HK-2 (cell line): ENCODE measurements around the gene POMP.
"Not testable (repeated sequence)": the region's sequence is repeated elsewhere in the genome, so short reads cannot be mapped to it uniquely, and the experiment has no call there.

Source experiments
- DNase-seq: peaks from one replicate; pipeline ENCODE4 v3.0.0-alpha.2; 2018; ENCODE audit not compliant: unreplicated experiment

Gene POMP

GRCh38 chr13:28637714-28638355 lies 21.1 kb upstream of the POMP start:
- no peak for DNase-seq

- no peak for DNase-seq
Measured at GRCh38 chr13:28638756-28639155, 20.2 kb upstream of the POMP start.

- no peak for DNase-seq
Measured at GRCh38 chr13:28640861-28641599, 17.9 kb upstream of the POMP start.

GRCh38 chr13:28641600-28641926 lies 17.4 kb upstream of the POMP start:
- no peak for DNase-seq

- no peak for DNase-seq
Measured at GRCh38 chr13:28650284-28650683, 8.6 kb upstream of the POMP start.

- DNase-seq, result no peak
Measured at GRCh38 chr13:28651810-28652401, 7.0 kb upstream of the POMP start.

- no peak for DNase-seq
Measured at GRCh38 chr13:28653111-28653510, 5.8 kb upstream of the POMP start.

GRCh38 chr13:28654276-28654675 lies 4.7 kb upstream of the POMP start:
- no peak for DNase-seq

GRCh38 chr13:28655561-28655960 lies 3.4 kb upstream of the POMP start:
- no peak for DNase-seq

- DNase-seq, result no peak
Measured at GRCh38 chr13:28657784-28658538, 969 bp upstream of the POMP start.

- peak; percentile 2 for DNase-seq
Measured at GRCh38 chr13:28658539-28658795, 463 bp upstream of the POMP start.

GRCh38 chr13:28659621-28659970 lies 666 bp downstream of the POMP start:
- DNase-seq, result no peak

- no peak for DNase-seq
Measured at GRCh38 chr13:28666897-28667488, 8.1 kb downstream of the POMP start.

GRCh38 chr13:28671126-28671792 lies 12.3 kb downstream of the POMP start:
- DNase-seq, result no peak

- no peak for DNase-seq
Measured at GRCh38 chr13:28678809-28679208, 19.9 kb downstream of the POMP start.

GRCh38 chr13:28679628-28680027 lies 20.7 kb downstream of the POMP start:
- no peak for DNase-seq

- DNase-seq, result no peak
Measured at GRCh38 chr13:28680541-28680940, 21.6 kb downstream of the POMP start.

- DNase-seq, result not testable (repeated sequence)
Measured at GRCh38 chr13:28683169-28683568, 24.2 kb downstream of the POMP start.

- DNase-seq, result no peak
Measured at GRCh38 chr13:28684257-28684656, 25.3 kb downstream of the POMP start.

GRCh38 chr13:28685114-28685513 lies 26.2 kb downstream of the POMP start:
- no peak for DNase-seq

GRCh38 chr13:28685892-28686291 lies 27.0 kb downstream of the POMP start:
- DNase-seq, result no peak
